GM21390 (cell line): ENCODE data around the gene CACNA2D4.

Source experiments
- ATAC-seq: cut with Tn5 transposase; IDR thresholded peaks from one replicate; pipeline ENCODE4 v1.9.1; 2021; ENCODE audit not compliant: unreplicated experiment

Gene CACNA2D4

DNA sequence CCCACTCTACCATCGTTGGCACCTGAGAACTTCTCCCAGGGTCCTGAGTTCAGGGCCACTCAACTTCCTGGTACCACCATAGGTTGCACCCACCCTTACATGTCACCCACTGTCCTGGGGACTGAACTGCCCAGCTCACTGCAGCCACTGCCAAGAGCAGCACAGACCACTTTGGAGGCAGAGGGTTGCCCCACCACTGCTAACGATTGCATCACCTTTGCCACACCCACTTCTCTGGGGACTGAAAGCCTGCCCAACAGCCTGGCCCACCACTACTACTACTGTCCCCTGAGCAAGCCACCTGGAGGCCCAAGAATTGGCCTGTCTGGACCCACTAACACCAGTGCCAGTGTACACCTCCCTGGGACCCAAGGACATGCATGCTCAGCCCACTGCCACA lies 27.6 kb downstream of the CACNA2D4 start:
- no peak for ATAC-seq

DNA sequence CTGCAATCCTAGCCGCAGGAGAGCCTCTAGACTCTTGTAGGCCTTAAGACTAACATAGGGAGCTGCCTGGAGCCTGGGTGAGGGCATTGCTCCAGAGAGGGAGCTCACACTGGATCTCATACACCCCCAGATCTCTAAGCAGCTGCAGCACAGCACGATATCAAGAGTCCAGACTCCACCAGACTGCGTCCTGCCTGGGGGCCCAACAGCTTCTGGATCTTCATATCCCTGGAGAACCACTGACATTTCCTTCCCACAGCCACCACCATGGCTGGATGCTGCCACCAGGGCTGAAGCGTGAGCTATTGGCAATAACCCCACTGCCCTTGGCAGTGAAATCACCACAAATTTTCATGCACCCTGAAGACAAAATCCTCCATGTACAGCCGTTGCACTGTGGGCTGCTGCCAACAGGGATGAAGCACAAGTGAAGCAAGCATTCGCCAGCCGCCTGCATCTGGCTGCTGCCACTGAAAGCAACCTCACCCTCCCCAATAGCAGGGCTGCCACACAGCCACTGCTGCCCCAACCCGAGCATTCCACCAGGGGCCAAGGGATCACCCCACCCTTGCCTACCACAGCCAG lies 28.2 kb downstream of the CACNA2D4 start:
- no peak for ATAC-seq

DNA sequence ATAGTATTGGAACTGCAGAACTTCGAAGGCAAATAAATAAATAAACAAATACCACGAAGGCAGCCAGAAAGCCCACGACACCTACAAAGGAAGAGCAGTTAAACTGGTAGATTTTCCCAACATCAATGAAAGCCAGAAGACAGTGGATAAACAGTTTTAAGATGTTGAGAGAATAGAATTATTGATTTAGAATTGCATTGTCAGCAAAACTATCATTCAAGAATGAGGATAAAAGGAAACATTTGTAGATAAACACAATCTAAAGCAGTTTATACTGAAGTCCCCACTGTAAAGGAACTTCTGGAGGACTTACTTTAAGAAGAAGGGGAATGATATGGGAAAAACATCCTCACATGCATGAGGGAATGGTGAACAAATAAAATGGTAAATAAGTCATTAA lies 29.5 kb downstream of the CACNA2D4 start:
- no peak for ATAC-seq

DNA sequence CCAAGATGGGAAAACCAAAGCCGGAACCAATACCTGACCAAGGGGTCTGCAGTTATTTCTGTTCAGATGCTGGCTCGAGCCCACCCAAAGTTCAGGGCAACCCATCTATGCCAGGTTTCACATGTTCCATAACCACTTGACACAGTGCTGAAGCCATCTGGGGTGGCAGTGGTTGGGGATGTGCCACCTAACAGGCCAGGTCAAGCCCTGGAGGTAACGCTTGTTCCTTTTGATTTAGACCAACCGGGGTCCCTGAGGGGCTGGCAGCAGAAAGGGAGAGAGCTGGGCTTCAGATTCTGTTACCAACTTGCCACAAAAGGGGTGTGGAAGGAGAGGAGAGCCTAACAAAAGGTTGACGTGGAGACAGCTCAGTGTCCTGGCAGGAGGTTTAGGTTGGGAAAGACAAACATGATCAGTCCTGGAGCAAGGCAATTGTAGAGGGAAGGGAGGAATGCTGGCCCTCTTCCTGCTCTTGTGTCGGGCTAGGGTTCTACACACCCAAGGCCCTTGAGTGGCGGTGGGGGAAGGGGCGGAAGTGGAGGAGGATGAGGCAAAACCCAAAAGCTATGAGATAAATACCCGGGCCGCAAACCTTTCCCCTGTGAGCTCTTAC lies 31.9 kb downstream of the CACNA2D4 start:
- no peak for ATAC-seq

DNA sequence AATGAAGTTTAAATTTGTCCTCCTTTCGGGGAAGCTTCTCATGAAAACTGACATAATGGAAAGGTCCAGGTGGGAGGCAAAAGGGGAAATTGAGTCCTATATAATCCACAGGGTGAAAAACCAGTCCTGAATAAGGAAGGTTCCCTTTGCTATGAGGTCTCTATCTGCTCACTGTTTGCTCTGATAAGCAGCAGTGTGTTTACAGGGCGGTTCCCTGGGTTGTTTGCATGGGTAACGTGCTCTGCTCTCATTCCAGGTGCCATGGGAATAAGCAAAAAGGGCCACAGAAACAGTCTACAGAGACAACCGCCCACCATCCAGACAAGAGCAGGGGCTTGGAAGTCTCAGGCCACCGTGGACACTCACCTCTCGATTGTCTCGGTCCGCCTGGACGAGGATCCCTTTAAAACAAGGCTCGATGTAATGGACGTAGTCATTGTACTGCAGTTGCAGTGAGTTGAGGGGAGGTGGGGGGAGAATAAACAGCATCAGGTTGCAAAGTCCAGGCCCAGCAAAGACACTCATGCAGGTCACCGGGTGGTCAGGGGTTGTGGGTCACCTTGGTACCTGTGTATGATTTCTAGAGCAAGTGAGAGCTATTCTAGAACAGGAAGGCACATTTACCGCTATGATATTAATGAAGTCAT lies 32.7 kb downstream of the CACNA2D4 start:
- no peak for ATAC-seq

DNA sequence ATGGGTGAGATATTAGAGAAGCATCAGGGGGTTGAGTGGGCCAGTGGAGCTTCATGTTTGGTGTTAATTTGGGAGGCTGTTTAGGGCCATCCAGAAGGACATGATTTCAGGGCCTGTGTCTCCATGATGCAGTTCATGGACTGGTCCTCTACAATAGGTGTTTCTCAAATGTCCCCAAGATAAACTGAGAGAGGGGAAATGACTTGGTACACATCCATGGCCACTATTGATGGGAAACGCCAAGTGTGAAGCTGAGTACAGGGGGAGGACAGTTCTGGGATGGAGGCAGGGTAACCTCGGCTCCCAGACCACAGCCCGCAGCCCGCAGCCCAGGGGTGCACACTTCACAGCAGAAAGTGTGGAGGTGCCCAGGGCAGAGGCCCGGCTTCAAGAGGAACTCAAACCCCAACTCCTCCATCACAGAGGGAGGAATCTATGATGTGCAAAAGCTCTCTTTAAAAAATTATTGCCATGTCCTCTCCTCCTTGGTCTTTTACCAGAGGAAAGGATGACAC lies 33.3 kb downstream of the CACNA2D4 start:
- no peak for ATAC-seq

DNA sequence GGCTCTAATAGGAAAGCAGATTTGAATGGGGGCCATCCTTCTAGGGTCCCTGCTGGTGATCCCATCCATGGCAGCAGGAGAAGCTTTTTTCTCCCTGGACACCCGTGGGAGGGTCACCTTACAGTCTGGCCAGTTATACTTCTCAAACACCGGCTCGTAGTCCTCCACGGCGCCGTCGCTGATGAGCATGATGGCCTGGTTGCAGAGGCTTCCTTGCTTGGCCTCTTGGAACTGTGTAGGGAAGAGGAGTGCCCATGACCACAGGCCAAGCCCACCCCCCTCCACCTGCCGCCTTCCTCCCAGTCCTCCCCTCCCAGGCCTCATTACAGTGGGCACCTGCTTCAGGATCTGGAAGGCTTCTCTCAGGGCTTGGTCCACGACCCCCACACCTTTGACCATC lies 33.8 kb downstream of the CACNA2D4 start:
- ATAC-seq, result no peak

DNA sequence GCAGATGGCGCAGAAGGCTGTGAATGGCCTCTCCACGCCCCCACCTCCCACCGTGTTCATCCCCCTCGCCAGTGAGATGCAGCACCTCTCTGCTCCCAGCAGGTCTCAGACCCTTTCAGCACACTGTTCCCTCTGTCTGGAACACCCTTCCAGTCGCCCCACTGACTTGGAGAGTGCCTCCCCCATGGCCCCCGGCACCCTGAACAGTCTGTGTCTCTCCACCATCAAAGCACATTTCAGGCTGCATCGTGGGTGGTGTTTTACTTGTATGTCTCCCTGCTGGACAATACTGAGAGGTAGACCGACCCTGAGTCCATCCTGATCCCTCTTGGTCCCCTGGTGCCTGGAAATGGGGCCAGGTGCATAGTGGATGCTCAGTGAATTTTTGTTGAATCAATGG lies 34.9 kb downstream of the CACNA2D4 start:
- no peak for ATAC-seq

DNA sequence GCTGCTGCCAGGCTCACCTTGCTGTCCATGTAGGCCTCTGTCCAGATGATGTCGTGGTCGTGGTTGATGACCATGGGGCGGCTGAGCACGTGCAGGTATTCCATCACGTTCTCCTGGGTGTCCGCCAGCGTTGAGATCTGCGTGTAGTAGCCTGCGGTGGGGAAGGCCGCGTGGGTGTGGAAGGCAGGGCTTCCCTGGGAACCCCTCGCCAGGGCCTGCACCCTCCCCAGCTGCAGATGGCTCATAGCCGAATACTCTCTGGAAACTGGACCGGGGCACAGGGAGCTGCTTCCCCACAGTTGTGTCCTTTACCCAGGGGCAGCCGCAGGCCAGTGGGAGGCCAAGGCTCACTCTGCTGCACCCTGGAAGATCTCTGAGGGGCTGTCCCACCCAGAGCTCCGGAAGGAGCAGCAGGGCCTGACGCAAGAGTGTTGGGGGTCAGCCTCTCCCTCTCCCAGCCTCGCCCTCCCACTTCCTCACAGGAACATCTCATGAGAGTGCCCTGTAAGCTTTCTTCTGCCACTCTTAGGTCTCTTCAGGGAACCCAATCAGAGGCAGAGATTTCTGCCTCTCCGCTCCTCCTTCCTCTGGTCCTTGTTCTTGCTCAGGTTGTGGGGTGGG lies 35.5 kb downstream of the CACNA2D4 start:
- ATAC-seq, result no peak

DNA sequence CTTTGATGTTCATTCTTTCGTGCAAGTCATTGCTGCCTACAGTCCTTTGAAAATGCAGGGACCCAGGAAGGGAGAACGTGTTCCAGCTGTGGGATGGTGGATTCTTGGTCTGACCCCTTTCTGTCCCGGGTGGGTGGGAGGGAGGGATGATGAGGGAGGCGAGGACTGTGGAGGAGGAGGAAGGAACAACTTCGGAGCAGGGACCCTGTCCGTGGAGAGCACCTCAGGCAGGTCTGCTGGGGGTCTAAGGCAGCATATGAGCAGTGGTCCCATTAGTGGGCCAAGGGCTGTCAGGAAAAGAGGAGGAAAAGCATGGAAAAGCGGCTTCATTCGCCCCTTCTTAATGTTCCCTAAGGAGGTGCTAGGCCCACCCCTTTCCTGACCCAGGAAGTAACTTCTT lies 36.0 kb downstream of the CACNA2D4 start:
- ATAC-seq, result no peak

DNA sequence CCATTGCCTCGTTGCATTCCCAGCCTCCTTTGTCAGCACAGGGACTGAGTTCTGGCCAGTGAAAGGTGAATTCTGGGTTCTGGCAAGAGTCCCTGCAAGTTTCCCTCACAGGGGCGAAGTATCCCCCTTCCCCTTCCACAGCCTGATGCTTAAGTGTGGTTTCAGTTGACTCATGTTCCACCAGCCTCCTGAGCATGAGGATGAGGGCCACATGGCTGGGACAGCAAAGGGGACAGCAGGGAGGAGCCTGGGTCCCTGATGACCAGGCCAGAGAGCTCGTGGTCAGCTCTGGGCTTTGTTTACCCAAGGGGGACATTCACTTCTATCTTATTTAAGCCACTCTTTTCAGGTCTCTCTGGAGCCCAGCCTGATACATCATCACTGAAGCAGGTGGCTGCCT lies 36.5 kb downstream of the CACNA2D4 start:
- ATAC-seq, result no peak

DNA sequence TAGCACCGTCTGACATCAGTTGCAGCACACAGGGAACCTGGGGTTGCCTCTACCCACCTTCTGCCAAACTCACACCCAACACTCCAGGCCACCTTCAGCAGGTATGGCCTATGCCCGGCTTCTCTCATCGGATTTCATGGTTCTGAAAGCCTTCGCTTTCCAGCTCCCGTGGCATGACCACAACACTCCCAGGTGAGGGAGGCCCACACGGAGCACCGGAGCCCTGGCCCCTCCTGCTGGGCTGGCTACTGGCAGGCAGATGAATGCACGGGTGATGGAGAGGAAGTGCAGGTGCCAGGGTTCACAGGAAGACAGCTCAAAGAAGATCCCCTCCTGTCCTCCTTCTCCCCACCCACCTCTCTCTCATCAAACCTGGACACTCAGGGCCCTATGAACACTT lies 37.2 kb downstream of the CACNA2D4 start:
- no peak for ATAC-seq

DNA sequence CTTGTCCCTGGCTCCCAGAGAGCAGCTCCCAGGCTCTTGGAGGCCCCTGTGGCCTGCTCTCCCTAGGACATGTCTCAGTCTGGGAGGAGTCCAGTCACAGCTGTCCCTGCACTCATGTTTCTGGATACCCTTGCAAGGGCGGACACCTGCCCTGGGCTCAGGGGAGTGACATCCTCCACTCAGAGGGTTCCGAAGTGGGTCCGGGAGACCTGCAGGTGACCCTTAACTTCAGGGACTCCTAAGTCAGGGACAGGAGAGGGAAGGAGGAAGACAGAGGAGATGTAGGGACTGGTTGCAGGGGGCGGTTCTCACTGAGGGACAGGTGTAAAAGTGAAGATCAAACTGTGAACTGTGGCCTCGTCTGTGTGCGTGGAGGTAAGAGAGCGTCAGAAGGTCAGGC lies 37.6 kb downstream of the CACNA2D4 start:
- no peak for ATAC-seq

DNA sequence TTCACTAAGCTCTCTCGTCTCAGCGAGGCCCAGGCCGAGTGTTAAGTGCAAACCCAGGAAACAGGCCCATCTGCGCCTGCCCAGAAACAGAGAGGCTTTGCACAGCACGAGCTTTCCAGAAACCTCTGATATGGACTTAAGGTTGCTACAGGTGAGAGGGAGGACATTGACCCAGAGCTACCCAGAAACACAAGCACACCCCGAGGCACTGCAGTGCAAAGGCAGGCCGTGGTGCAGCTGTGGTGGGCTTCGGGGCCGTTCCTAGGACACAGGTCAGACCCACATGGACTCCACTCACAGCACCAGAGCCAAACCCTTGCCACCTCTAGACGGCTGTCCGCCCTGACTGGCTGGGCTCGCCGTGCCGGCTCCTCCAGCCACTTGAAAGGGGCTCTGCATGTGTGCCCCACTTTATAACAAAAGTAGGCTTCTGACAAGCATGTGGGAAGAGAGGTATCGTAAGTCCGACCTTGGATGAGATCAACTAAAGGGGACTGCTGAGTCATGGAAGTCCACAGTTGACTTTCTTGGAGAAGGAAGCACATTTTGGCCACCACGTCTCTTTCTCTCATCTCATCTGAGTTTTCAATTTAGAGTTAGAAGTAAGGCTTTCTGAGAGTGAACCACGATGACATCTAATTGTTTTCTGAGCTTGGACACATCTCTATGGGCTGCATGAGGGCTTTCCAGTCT lies 38.2 kb downstream of the CACNA2D4 start:
- ATAC-seq, result no peak

DNA sequence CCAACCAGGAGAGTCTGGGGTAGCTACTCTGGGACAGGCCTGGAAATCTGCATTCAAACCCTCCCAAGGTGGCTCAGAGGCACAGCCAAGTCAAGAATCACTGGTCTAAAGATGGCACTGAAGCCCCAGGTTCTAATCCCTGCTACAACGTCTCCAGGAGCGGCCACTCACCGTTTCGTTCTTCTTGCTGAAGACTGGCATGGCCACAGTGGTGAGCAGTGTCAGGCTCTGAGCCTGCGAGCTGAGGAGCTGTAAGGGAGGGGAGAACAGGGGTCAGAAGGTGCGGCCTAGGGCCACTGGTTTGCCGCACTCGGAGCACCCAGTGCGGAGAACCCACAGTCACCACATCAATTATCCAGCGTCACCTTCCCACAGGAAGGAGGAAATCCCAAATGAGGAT lies 38.8 kb downstream of the CACNA2D4 start:
- ATAC-seq, result no peak

DNA sequence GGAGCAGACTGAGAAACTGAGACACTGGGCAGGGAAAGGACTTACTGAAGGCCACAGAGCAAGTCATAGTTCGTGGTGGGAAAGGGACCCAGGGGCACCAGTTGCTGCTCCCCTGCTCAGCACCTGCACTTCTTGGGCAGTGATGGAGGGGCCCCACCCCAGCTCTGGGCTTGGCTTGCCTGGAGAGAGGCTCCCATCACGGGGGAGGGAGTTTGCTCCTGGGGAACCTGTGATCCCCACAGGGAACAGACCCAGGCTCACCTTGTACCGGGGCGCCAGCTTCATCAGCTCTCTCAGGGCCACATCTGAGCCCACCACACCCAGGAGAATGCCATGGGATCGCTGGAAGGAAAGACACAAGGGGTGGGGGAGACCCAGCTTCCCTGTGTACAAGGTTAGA lies 39.8 kb downstream of the CACNA2D4 start:
- no peak for ATAC-seq

DNA sequence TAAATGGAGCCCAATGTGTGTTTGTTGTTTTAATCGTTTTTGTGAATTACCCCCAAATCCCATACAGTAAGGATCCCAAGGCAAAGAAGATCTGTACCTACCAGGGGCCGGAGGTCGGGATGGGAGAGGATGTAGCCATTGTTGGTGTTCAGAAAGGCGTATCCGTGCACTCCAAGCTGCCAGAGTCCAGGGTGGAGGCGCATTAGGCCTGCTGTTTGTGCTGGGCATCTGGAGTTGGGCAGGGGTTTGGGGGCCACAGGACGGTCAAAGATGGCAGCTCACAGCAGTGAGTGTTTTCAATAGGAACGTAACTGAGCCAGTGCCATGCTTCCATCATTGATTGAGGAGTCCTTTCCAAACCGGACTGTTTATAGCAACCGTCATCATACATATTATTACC lies 40.2 kb downstream of the CACNA2D4 start:
- ATAC-seq, result no peak

DNA sequence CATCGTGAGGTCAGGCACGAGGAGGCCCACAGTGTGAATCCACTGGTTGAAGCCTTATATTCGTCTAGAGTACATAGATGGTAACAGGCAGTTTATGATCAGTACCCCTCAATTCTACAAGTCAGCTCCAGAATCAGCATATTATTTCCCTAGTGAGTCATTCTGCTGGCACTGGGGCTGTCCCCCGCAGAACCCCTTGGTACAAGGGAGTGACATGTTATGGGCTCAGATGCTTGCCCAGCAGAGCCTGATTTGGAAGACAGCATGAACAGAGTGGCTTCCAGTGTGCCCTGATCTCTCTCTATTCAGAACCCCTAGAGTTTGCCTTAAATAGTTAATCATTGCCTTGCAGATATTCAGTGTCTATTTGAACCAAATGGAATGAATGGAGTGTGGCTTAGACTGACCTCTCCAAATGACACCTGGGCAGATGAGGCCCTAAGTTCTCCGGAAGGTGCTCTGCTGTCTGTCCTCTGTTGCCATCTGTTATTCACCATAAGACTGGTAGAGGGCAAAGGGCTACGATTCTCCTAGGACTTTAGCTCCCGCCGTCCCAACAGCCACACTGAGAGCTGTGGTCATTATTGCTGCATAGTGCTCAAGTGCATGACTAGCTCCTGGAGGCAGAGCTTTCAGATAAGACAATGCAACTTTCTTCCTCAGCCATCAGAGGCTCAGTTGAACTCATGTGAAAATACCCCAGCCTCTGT lies 41.1 kb downstream of the CACNA2D4 start:
- ATAC-seq, result no peak

DNA sequence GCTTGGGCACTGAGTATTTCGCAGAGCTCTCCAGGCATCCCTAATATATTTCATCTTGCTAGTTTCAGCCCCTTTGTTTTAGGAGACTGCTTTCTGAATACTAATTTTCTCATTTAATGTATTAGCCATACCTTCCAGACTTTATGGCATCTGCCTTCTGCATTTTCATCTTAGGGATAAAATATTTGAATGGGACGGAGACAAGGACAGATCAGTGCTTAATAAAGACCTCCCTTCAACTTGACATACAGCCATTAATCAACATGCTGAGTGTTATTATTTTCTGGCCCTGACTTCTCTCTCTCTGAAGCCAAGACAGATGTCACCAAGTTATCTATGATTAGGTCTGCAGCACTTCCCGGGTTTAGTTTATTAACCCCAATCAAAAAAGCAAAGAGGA lies 42.4 kb downstream of the CACNA2D4 start:
- ATAC-seq, result no peak

DNA sequence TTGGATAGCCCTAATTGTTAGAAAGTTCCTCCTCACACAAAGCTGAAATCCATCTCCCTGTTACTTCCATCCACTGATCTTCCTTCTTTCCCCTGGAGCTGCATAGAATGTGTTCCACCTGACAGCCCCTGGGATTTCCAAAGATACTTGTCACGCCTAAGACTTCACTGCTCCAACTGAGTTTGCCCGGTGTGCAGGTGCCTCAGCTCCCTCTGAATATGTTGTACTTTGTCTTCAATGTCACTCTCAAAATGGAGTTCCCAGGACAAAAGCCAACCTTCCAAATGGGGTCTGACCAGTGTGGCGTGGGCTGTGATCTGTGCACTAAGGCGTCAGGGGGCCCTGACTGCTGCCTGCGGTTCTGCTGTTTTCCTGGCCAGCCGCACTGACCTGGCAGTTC lies 42.8 kb downstream of the CACNA2D4 start:
- ATAC-seq, result no peak
